Immature natural killer cell (primary cell): Measurements from ENCODE around the gene FOXF1. TPM values are rescaled to one million over a fixed set of nuclear protein-coding genes. Genes with fewer than 3 reads are reported as not detected.

Experiments
- DNase-seq, 3 donors: peaks; one replicate each; pipeline ENCODE4 v3.0.0; 2022; ENCODE audit warnings: mixed read lengths in 1 of 3
- H3K27ac Mint-ChIP-seq, 6 donors: one replicate each; pipeline ENCODE4 v1.8.0; 2020; ENCODE audit warnings: mixed read lengths in 6 of 6, mild to moderate bottlenecking in 5 of 6, inconsistent platforms in 4 of 6, moderate library complexity in 3 of 6
- H3K27me3 Mint-ChIP-seq, 3 donors: one replicate each; pipeline ENCODE4 v1.8.0; 2020 to 2021; ENCODE audit warnings: low read depth in 3 of 3, mild to moderate bottlenecking in 3 of 3, mixed read lengths in 3 of 3, moderate library complexity in 3 of 3, inconsistent platforms in 1 of 3
- H3K36me3 Mint-ChIP-seq, 3 donors: one replicate each; pipeline ENCODE4 v1.8.0; 2020; ENCODE audit warnings: mixed read lengths in 3 of 3, inconsistent platforms in 2 of 3, mild to moderate bottlenecking in 2 of 3
- H3K4me1 Mint-ChIP-seq, 2 donors: one replicate each; pipeline ENCODE4 v1.8.0; 2020; ENCODE audit warnings: inconsistent platforms in 2 of 2, mild to moderate bottlenecking in 2 of 2, mixed read lengths in 2 of 2, moderate library complexity in 1 of 2
- H3K4me3 Mint-ChIP-seq, 5 donors: one replicate each; pipeline ENCODE4 v1.8.0; 2020; ENCODE audit warnings: mild to moderate bottlenecking in 5 of 5, mixed read lengths in 5 of 5, inconsistent platforms in 3 of 5, moderate library complexity in 3 of 5
- H3K9me3 Mint-ChIP-seq, 6 donors: one replicate each; pipeline ENCODE4 v1.8.0; 2020; ENCODE audit warnings: mild to moderate bottlenecking in 6 of 6, mixed read lengths in 6 of 6, inconsistent platforms in 4 of 6, moderate library complexity in 3 of 6
- polyA plus RNA-seq, 3 donors: library from polyadenylated mRNA; unstranded; fragments of 300-500 nt; fragmentation: Illumina TruSeq; gene quantifications; one replicate each; pipeline ENCODE4 v1.2.3, GENCODE V29; 2021

FOXF1 gene
- polyA plus RNA-seq, 3 donors from 2014 or later, result not detected

GRCh38 chr16:86521236-86522197, 11.2 kb downstream of the FOXF1 start:
- Mint-ChIP-seq H3K9me3 (no peaks in the 10 kb centered on the region), H3K27ac (no peak overlapping the region), H3K27me3 (peaks cover 7 to 17% (median 16%) of the 10 kb centered on the region in 3 donors), H3K4me1 (peaks cover 9 to 10% of the 10 kb centered on the region in 2 donors), H3K4me3 (no peak overlapping the region), H3K36me3 (no peaks in the 10 kb centered on the region)
- DNase-seq, result no peak

DNA sequence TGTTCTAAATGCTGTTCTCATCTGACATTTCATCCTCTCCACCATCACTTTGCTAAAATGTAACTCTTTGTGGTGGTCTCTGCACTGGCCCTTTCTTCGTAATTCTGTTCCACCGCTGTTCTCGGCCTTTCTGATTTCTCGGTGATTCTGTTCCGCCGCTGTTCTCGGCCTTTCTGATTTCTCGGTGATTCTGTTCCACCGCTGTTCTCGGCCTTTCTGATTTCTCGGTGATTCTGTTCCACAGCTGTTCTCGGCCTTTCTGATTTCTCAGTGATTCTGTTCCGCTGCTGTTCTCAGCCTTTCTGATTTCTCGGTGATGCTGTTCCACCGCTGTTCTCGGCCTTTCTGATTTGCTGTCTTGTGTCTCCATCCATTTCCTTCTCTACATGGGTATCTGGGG, 12.3 kb downstream of the FOXF1 start:
- H3K27ac Mint-ChIP-seq, result no peak overlapping the region
- peaks cover 0 to 1% (median 0%) of the 10 kb centered on the region in 6 donors for H3K9me3 Mint-ChIP-seq
- no peaks in the 10 kb centered on the region for H3K36me3 Mint-ChIP-seq
- DNase-seq, result no peak
- H3K4me1 Mint-ChIP-seq, result peaks cover 9 to 10% of the 10 kb centered on the region in 2 donors
- H3K27me3 Mint-ChIP-seq, result peaks cover 5 to 14% (median 8%) of the 10 kb centered on the region in 3 donors
- no peak overlapping the region for H3K4me3 Mint-ChIP-seq

GRCh38 chr16:86523166-86523740, 12.9 kb downstream of the FOXF1 start:
- Mint-ChIP-seq H3K4me1 (peaks cover 9 to 10% of the 10 kb centered on the region in 2 donors), H3K4me3 (no peak overlapping the region), H3K27me3 (peaks cover 5 to 14% (median 5%) of the 10 kb centered on the region in 3 donors), H3K9me3 (peaks cover 0 to 2% (median 0%) of the 10 kb centered on the region in 6 donors), H3K27ac (no peak overlapping the region), H3K36me3 (no peaks in the 10 kb centered on the region)
- no peak for DNase-seq

DNA sequence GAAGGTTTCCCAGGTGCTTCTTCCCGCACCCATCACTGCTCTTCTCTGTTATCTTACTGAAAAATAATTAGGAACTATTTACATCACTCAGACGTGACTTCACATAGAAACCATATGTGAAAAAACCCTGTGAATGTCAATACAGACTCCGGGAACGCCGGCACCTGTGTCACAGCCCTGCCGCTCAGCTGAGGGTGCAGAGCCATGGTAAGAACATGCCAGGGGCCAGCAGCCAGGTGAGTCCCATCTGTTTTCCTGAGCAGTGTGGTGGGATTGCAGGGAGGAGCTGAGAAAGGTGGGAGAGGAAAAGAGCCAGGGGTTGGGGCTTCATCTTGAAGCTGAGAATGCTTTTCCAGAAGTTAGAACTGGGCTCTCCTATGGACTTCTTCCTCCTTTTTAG, 13.7 kb downstream of the FOXF1 start:
- no peak for DNase-seq

GRCh38 chr16:86525696-86526095, 15.4 kb downstream of the FOXF1 start:
- H3K4me1 Mint-ChIP-seq, result peaks cover 0 to 2% of the 10 kb centered on the region in 2 donors
- no peak for DNase-seq
- no peak overlapping the region for H3K27ac Mint-ChIP-seq
- peaks cover 0 to 4% (median 2%) of the 10 kb centered on the region in 3 donors for H3K27me3 Mint-ChIP-seq
- H3K36me3 Mint-ChIP-seq, result peaks cover 0 to 10% (median 0%) of the 10 kb centered on the region in 3 donors
- no peak overlapping the region for H3K4me3 Mint-ChIP-seq
- H3K9me3 Mint-ChIP-seq, result peaks cover 0 to 2% (median 0%) of the 10 kb centered on the region in 6 donors

More for the DNA sequence above, 13.7 kb downstream of the FOXF1 start:
- Mint-ChIP-seq H3K4me1 (peaks cover 9 to 10% of the 10 kb centered on the region in 2 donors), H3K27me3 (peaks cover 0 to 9% (median 2%) of the 10 kb centered on the region in 3 donors), H3K4me3 (no peak overlapping the region), H3K9me3 (peaks cover 0 to 2% (median 0%) of the 10 kb centered on the region in 6 donors), H3K36me3 (peaks cover 0 to 3% (median 0%) of the 10 kb centered on the region in 3 donors), H3K27ac (no peak overlapping the region)

GRCh38 chr16:86527366-86527765, 17.0 kb downstream of the FOXF1 start:
- no peak for DNase-seq
- Mint-ChIP-seq H3K9me3 (peaks cover 0 to 2% (median 0%) of the 10 kb centered on the region in 6 donors), H3K36me3 (peaks cover 0 to 13% (median 0%) of the 10 kb centered on the region in 3 donors), H3K4me3 (no peak overlapping the region), H3K4me1 (no peaks in the 10 kb centered on the region), H3K27me3 (peaks cover 0 to 2% (median 2%) of the 10 kb centered on the region in 3 donors), H3K27ac (no peak overlapping the region)

DNA sequence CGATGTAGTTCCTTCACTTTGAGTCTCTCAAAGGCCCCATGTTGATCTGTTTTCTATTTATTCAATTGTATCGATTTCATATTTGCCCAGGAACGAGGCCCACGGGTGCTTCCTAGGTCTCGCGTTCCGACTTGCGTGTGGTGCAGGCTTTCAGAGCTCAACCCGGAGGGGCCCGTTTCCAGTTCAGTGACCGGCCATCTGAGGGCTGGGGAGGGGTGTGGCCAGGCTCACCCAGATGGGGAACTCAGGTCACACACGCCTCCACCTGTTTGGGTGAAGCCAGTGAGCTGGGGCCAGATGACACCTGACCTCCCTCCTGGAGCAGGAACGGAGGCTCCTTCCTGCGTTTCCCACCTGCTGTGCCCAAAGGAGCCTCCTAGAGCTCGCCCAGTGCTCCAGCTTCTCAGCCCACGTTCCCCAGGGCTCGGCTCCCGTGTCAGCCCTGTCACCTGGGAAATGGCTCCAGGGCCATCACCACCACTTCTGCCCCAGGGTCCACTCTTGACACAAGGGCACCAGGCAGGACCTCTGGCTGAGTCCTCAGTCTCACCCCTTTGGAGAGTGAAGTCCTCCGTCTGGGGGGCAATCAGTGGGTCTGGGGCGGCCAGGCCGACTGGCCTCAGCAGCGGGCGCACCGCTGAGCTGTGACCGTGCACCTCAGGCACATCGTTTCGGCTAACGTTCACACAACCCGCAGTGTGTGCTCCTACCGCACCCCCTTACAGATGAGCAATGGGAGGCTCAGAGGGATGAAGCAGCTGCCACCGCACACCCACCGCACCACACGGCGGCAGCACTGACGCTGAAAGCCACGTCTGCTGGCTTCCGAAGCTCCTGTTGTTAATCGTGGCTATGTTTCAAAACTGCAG, 18.0 kb downstream of the FOXF1 start:
- H3K4me3 Mint-ChIP-seq, result no peak overlapping the region
- H3K27me3 Mint-ChIP-seq, result peaks cover 0 to 2% (median 0%) of the 10 kb centered on the region in 3 donors
- DNase-seq, result no peak
- no peaks in the 10 kb centered on the region for H3K4me1 Mint-ChIP-seq
- H3K36me3 Mint-ChIP-seq, result peaks cover 0 to 13% (median 0%) of the 10 kb centered on the region in 3 donors
- peaks cover 0 to 2% (median 0%) of the 10 kb centered on the region in 6 donors for H3K9me3 Mint-ChIP-seq
- H3K27ac Mint-ChIP-seq, result no peak overlapping the region

DNA sequence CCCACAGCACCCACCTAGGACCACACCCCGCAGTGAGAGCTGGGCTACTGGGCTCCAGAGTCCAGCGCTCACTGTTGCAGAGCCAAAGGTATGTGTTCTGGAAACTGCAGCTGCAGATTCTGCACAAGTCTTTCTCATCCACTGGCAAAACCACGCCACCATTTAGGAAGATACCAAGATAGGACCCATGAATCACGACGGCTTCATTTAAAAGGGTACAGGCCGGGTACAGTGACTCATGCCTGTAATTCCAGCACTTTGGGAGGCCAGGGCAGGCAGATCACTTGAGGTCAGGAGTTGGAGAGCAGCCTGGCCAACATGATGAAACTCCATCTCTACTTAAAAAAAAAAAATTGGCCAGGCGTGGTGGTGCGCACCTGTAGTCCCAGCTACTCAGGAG, 18.8 kb downstream of the FOXF1 start:
- Mint-ChIP-seq H3K4me3 (no peak overlapping the region), H3K36me3 (peaks cover 0 to 18% (median 6%) of the 10 kb centered on the region in 3 donors), H3K4me1 (no peaks in the 10 kb centered on the region), H3K9me3 (peaks cover 0 to 2% (median 0%) of the 10 kb centered on the region in 6 donors), H3K27ac (no peak overlapping the region), H3K27me3 (peaks cover 0 to 2% (median 0%) of the 10 kb centered on the region in 3 donors)
- no peak for DNase-seq

- Mint-ChIP-seq H3K27ac (no peak overlapping the region), H3K4me1 (no peaks in the 10 kb centered on the region), H3K27me3 (peaks cover 0 to 2% (median 0%) of the 10 kb centered on the region in 3 donors), H3K4me3 (no peak overlapping the region), H3K36me3 (peaks cover under 1 to 18% (median 6%) of the 10 kb centered on the region in 3 donors), H3K9me3 (peaks cover 0 to 2% (median 0%) of the 10 kb centered on the region in 6 donors)
- DNase-seq, result no peak
These were observed 20.2 kb downstream of the FOXF1 start for GRCh38 chr16:86530251-86531190.

GRCh38 chr16:86531191-86531545, 20.8 kb downstream of the FOXF1 start:
- no peak overlapping the region for H3K27ac Mint-ChIP-seq
- DNase-seq, result no peak
- H3K4me3 Mint-ChIP-seq, result no peak overlapping the region
- H3K4me1 Mint-ChIP-seq, result no peaks in the 10 kb centered on the region
- H3K9me3 Mint-ChIP-seq, result peaks cover 0 to 2% (median 0%) of the 10 kb centered on the region in 6 donors
- peaks cover 4 to 18% (median 10%) of the 10 kb centered on the region in 3 donors for H3K36me3 Mint-ChIP-seq
- peaks cover 0 to 2% (median 0%) of the 10 kb centered on the region in 3 donors for H3K27me3 Mint-ChIP-seq

DNA sequence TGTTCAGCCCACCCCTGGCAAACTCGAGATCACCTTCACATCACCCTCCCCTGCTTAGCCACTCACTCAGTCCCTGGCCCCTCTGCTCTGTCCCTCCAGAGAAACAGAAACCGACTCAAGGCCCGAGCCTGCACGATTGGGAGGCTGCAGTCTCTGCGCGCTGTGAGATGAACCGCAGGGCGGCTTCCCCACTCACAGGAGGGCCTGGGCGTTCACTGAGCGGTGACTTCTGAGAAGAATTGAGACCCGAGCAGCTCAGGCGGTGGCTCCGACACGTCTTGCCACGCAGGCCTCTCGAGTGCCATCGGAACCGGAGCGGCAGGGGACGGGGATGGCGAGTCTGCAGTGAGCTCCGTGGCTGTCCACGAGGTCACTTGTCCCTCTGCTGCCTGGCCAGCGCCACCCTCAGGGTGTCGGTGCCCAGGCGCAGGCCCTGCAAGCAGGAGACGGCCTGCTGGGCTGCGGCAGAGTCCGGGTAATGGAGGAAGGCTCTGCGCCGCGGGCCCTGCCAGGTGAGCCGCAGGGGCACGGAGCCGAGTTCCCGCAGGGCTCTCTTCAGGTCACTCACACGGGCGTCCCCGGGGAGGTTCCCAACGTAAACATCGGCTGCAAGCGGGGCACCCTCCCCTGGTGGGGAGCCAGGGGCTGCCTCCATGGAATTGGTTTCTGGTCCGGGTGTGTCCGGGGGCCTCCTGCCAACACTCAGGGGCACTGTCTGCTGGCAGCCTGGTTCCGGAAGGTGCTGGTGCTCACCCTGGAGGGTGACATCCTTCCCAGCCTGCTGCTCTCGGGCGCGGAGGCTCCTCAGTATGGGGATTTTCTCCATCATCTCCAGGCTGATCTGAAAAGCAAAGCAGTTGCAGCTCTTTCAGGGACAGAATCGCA, 21.6 kb downstream of the FOXF1 start:
- Mint-ChIP-seq H3K27ac (no peak overlapping the region), H3K4me3 (no peak overlapping the region), H3K27me3 (peaks cover 0 to 2% (median 2%) of the 10 kb centered on the region in 3 donors), H3K36me3 (peaks cover 6 to 18% (median 17%) of the 10 kb centered on the region in 3 donors), H3K4me1 (no peaks in the 10 kb centered on the region), H3K9me3 (peaks cover 0 to 2% (median 0%) of the 10 kb centered on the region in 6 donors)
- DNase-seq, result no peak

- no peak overlapping the region for H3K27ac Mint-ChIP-seq
These were observed 22.1 kb downstream of the FOXF1 start for GRCh38 chr16:86532526-86532815.

More at GRCh38 chr16:86532526-86532815, 22.1 kb downstream of the FOXF1 start:
- peaks cover 11 to 23% (median 18%) of the 10 kb centered on the region in 3 donors for H3K36me3 Mint-ChIP-seq
- no peak overlapping the region for H3K4me3 Mint-ChIP-seq
- H3K27me3 Mint-ChIP-seq, result peaks cover 0 to 2% (median 2%) of the 10 kb centered on the region in 3 donors
- no peak for DNase-seq
- H3K4me1 Mint-ChIP-seq, result no peaks in the 10 kb centered on the region
- H3K9me3 Mint-ChIP-seq, result peaks cover 0 to 2% (median 0%) of the 10 kb centered on the region in 6 donors
